ENCODE results near the gene LOXHD1. TPM values are rescaled to one million over a fixed set of nuclear protein-coding genes. Genes with fewer than 3 reads are reported as not detected.

The LOXHD1 gene
- total RNA-seq, 1 experiment from 2014 or later, result not detected

DNA sequence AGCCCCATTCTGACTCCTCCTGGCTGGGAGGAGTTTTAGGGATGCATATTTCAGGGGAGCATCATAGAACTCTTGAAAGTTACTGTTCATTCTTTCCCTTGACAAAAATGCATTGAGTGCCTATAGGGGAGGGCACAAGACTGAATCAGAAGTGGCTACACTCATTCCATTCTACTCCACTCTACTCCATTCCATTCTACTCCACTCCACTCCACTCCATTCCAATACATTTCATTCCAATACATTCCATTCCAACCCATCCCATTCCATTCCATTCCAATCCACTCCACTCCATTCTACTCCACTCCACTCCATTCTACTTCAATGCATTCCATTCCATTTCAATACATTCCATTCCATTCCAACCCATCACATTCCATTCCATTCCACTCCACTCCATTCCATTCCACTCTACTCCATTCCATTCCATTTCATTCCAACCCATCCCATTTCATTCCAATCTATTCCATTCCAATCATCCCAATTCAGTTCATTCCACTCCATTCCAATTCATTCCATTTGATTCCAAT lies 110.8 kb downstream of the LOXHD1 start:
- no peak for DNase-seq (ENCODE audit: low read depth)

DNA sequence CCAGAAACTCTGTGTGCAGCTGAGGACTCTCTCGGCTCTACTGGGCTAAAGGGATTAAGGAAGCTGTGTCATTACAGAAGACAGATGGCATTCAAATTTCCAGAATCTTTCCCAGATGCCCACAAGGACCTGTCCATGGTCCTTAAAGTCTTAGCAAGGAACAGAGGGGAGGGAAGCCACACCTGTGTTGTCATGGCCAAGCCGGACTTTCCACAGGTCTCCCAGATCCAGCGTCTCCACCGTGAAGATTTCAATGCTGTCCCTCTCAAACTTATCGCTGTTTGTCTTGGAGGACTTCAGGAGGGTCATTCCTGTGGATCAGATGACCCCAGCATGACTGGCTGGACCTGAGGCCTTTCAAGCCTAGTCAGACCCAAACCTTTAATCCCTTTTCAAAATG lies 114.5 kb downstream of the LOXHD1 start:
- peak; percentile 6 for DNase-seq (ENCODE audit: low read depth)

GRCh38 chr18:46541626-46542189 lies 115.3 kb downstream of the LOXHD1 start:
- no peak for DNase-seq (ENCODE audit: low read depth)

- DNase-seq (ENCODE audit: low read depth), result no peak
Observed at GRCh38 chr18:46538376-46538775, 118.6 kb downstream of the LOXHD1 start.

DNA sequence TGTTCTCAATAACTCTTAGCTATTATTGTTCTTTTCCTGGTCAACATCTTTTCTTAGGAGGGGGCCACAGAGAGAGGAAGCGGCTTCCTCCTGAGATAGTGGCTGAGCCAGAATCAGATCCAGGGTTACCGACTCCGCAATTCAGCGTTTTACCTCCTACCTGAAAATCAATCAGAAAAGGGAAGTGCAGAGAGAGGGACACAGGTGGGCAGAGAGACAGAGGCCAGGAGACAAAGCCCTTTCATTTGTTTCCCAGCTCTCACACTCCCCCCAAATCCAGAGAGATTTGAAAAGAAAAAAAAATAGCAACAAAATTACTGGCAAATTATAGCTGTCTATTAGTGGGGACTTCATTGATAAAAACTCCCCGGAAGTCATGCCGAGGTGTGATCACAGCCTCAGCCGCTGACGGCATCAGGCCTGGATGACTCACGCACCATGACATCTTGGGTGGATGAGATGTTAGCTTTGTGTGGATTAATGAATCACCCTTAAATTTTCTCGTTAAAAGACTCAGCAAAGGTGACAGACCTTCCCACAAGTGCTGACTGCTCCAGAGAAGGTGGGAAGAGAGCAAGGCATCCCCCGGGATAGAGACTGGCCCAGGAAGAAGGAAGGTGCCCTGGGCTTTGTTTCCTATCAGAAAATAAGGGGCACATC lies 120.7 kb downstream of the LOXHD1 start:
- peak; percentile 2 for DNase-seq (ENCODE audit: low read depth)

GRCh38 chr18:46531482-46531881 lies 125.5 kb downstream of the LOXHD1 start:
- no peak for DNase-seq (ENCODE audit: low read depth)

GRCh38 chr18:46528037-46528436 lies 129.0 kb downstream of the LOXHD1 start:
- no peak for DNase-seq (ENCODE audit: low read depth)

GRCh38 chr18:46519870-46520269 lies 137.2 kb downstream of the LOXHD1 start:
- DNase-seq (ENCODE audit: low read depth), result no peak

- DNase-seq (ENCODE audit: low read depth), result no peak
Observed at GRCh38 chr18:46518438-46518837, 138.6 kb downstream of the LOXHD1 start.

- no peak for DNase-seq (ENCODE audit: low read depth)
Observed at GRCh38 chr18:46516555-46516954, 140.5 kb downstream of the LOXHD1 start.

DNA sequence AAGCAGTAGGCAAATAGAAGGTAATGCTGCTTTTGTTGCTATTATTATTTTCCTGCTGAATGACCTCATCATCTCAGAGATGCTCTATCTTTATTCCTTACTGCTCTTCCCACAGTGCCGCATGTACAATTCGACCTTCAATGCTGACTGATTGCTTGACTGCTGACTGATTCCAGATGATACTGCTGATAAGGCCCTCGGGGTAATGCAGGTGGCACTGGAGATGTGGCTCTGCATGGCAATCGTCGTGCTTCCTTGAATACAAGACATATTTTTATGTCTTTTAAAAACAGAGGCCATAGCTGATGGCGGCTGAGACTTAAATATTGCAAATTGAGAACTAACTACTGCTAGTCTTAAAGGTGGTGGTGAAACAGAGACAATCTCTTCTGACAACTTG lies 146.6 kb downstream of the LOXHD1 start:
- DNase-seq (ENCODE audit: low read depth), result no peak

- DNase-seq (ENCODE audit: low read depth), result no peak
Observed at GRCh38 chr18:46509530-46509929, 147.5 kb downstream of the LOXHD1 start.

DNA sequence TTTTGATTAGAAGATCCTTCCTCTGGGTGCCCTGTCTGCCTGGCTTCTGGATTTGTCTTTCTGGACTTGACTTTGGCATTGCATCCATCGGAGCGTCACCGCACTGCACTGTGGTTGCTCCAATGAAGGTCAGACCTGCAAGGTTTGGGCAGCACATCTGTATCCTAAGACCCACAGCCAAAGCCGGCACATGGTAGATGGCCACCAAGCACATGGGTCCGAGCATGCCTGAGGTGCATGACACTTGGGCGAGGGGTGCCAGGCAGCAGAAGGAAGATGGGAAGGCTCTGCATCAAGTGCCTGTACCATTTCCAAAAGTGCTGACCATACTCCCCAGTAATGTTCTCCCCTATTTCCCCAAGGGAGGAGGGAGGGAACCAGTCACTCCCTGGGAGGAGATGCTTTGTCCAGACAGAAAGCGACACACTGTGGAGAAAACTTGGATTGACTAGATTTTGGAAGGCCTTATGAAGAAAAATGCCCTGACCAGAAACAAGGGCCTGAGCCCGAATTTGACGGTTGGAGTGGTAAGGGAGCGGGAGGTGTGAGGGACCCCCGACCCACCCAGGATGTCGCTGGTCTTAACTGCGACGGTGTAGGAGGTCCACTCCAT lies 149.9 kb downstream of the LOXHD1 start:
- no peak for DNase-seq (ENCODE audit: low read depth)

- DNase-seq (ENCODE audit: low read depth), result no peak
Observed at GRCh38 chr18:46502444-46502843, 154.6 kb downstream of the LOXHD1 start.

DNA sequence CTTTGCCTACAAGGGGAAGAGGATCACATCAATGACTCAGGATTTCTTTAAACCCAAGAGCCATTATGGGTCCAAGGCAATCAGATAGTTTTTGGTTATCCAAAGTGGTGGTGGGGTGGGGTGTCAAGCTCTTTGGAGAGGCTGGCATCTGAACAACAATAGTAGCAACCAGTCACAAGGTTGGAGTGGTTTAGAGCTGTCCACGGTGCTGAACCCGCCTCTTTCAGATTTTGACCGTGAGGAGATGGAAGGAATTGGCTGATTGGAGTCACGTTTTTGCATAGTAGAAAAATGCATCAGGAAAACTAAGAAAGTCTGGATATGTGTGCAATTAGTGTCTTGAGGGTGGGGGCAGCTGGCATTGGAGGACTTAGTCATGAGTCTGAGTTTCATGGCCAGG lies 159.9 kb downstream of the LOXHD1 start:
- DNase-seq (ENCODE audit: low read depth), result peak; percentile 29

DNA sequence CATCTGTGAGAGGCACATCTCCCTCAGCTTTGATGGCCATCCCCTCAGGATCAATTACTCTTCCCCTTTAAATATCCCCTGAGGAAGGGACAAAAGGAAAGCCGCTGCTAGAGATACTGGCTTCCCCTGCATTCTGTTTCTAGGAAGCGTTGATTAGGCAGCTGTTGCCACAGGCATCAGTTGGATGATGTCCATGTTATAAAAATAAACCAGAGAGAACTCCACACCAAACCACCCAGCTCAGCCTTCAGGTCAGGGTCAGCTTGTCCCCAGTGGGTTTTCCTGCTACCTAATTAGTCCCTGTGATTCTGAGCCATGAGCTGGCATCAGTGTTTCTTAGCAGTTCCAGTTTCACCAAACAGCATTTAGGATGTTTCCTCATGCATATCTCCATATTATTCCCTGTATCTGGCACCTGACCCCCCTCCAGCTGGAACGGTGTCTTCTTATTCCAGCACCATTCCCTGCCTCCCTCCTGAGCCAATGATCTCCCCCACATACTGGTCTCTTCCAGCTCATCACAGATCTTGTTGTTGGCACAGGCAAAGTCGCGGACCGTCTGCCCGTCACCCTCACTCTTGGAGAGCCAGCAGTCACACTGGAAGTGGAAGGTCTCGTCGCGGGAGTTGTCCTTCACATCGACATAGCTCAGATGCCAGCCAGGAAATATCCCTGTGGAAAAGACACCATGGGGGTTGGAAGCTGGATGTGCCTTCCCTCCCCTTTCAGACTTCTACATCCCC lies 168.4 kb downstream of the LOXHD1 start:
- peak; percentile 11 for DNase-seq (ENCODE audit: low read depth)

DNA sequence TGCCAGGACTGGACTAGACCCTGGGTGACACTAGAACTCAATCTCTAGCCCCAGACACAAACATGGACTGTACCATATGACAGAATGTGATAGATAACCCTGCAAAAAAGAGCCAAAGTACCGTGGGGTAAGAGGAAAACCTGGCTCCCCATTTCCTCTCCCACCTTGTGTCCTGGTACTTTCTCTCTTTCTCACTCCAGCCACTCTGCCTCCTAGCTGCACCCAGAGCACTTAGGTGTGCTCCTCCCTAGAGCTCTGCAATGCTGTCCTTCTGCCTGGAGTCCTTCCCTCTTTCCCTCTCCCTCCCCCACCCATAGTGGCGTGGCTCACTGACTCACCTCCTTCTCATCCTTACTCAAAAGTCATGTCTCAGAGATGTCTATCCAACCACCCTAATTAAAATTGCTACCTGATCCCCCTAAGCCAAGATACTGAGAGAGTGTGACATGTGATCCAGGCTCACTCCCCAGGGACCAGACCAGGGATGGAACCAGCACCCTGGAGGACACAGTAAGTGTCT lies 171.3 kb downstream of the LOXHD1 start:
- DNase-seq (ENCODE audit: low read depth), result no peak

DNA sequence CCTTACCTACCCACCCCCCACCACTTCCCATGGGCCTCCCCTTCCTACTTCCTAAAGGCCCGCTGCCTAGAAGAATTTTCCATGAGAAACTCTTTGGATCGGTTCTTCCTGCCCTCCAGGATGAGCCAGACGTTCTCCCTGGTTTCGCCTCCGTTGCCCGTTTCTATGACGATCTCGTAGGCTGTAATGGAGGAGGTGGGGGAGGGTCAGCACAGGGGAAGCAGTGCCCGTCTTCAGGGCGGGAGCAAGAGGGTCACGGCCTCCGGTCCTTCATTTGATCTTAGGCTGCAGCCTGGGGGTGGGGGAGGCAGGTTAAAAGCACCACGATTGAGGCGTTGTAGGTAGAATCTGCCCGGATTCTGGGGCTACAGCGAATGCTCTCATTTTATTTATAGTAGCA lies 172.0 kb downstream of the LOXHD1 start:
- DNase-seq (ENCODE audit: low read depth), result no peak

- no peak for DNase-seq (ENCODE audit: low read depth)
Observed at GRCh38 chr18:46482831-46483230, 174.2 kb downstream of the LOXHD1 start.

DNA sequence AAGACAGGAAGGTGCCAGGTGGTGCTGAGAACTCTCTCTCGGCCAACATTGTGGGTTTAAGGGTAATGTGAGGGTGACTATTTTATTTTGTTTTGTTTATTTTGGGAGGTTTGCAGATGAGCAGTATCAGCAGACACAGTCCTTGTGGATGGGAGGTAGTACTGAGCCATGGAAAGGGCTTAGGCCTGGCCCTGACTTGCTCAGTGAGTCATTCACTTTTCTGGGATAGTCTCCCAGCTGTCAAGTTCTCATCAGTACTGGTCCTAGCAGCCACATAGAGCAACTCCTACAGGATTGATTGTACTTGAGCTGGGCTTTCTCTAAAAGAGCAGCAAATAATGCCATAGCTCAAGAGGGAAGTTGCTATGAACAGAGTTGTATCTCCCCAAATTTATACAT lies 175.2 kb downstream of the LOXHD1 start:
- DNase-seq (ENCODE audit: low read depth), result peak; percentile 31

DNA sequence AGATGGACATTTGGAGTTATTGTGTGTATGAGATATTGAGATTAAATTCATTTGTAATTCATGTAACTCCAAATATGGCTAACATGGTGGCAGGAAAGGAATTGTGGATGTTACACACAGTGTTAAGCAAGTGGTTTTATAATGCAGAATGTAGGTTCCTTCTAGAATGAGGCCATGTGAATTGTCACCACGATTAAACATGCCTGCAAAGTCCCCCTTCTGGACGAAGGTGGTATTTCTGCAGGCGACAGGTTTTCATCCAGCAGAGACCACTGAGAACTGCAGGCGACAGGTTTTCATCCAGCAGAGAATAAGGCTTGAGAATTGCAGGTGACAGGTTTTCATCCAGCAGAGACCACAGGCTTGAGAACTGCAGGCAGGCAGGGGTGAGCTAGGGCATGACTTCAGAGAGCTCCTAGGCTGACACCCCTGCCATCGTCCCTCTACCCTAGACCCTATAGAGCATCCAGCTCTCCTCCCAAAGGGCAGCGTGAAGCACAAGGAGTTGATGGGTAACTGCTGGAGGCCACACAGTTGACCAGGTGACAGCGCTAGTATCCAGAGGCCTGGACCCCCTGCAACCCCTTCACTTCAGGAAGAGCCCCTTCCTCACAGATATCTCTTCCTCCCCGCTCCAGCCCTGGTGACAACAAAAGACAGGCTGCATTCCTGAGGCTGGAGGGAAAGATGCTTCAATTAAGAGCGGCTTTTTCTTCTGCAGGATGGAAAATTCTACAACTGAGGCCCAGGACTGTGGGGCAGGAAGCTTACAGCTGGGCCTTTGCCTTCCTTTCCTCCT lies 175.8 kb downstream of the LOXHD1 start:
- DNase-seq (ENCODE audit: low read depth), result peak; percentile 27

Data from LHCN-M2 (cell line).